ENCODE results near the gene C13orf42.

Gene C13orf42

GRCh38 chr13:51050021-51050830 lies 60.8 kb downstream of the C13orf42 start:
- Histone ChIP-seq H3K27ac (no peak overlapping the region), H3K4me3 (no peak overlapping the region)
- no peak for DNase-seq (ENCODE audit: low spot score)
- TF ChIP-seq CTCF (IDR thresholded peaks at IDR 0.05) = no peak

GRCh38 chr13:51048616-51049015 lies 62.5 kb downstream of the C13orf42 start:
- TF ChIP-seq CTCF (IDR thresholded peaks at IDR 0.05) = no peak
- DNase-seq (ENCODE audit: low spot score) = no peak
- no peak overlapping the region for H3K4me3 ChIP-seq
- H3K27ac ChIP-seq = no peak overlapping the region

GRCh38 chr13:51048166-51048461 lies 63.0 kb downstream of the C13orf42 start:
- no peak for TF ChIP-seq CTCF (IDR thresholded peaks at IDR 0.05)
- H3K27ac ChIP-seq = no peak overlapping the region
- DNase-seq (ENCODE audit: low spot score) = no peak
- no peak overlapping the region for H3K4me3 ChIP-seq

GRCh38 chr13:51047434-51048165 lies 63.5 kb downstream of the C13orf42 start:
- DNase-seq (ENCODE audit: low spot score) = no peak
- H3K4me3 ChIP-seq = no peak overlapping the region
- TF ChIP-seq CTCF (IDR thresholded peaks at IDR 0.05) = no peak
- H3K27ac ChIP-seq = no peak overlapping the region

GRCh38 chr13:51045451-51045850 lies 65.6 kb downstream of the C13orf42 start:
- H3K27ac ChIP-seq = no peak overlapping the region
- no peak for DNase-seq (ENCODE audit: low spot score)
- TF ChIP-seq CTCF (IDR thresholded peaks at IDR 0.05) = no peak

GRCh38 chr13:51044023-51044665 lies 66.9 kb downstream of the C13orf42 start:
- Histone ChIP-seq H3K27ac (no peak overlapping the region), H3K4me3 (no peak overlapping the region)
- TF ChIP-seq CTCF (IDR thresholded peaks at IDR 0.05) = no peak
- DNase-seq (ENCODE audit: low spot score) = no peak

More at GRCh38 chr13:51045451-51045850, 65.6 kb downstream of the C13orf42 start:
- no peak overlapping the region for H3K4me3 ChIP-seq
